Activated CD4-positive, alpha-beta T cell treated with anti-CD3 and anti-CD28 coated beads, Interleukin-2, amount 50 U/mL, for 24 hours (primary cell): ENCODE measurements around the gene PTPRE.

Experiments
- DNase-seq, 2 donors: peaks; one replicate each; pipeline ENCODE4 v3.0.0-alpha.2; 2020; ENCODE audit warnings: low read depth in 1 of 2, low spot score in 1 of 2

Gene PTPRE

GRCh38 chr10:128018691-128019090 lies 111.8 kb downstream of the PTPRE start:
- no peak for DNase-seq

- DNase-seq: no peak
These were observed 115.6 kb downstream of the PTPRE start for GRCh38 chr10:128022261-128023196.

- DNase-seq: no peak
These were observed 117.5 kb downstream of the PTPRE start for GRCh38 chr10:128024426-128024825.

GRCh38 chr10:128025437-128025836 lies 118.5 kb downstream of the PTPRE start:
- no peak for DNase-seq

GRCh38 chr10:128025951-128026350 lies 119.0 kb downstream of the PTPRE start:
- no peak for DNase-seq

- DNase-seq: no peak
These were observed 119.9 kb downstream of the PTPRE start for GRCh38 chr10:128026615-128027300.

- no peak for DNase-seq
These were observed 120.4 kb downstream of the PTPRE start for GRCh38 chr10:128027306-128027705.

GRCh38 chr10:128027822-128028507 lies 121.1 kb downstream of the PTPRE start:
- no peak for DNase-seq

GRCh38 chr10:128028508-128029289 lies 121.8 kb downstream of the PTPRE start:
- DNase-seq: no peak

- DNase-seq: no peak
These were observed 122.4 kb downstream of the PTPRE start for GRCh38 chr10:128029290-128029651.

GRCh38 chr10:128029731-128030369 lies 122.9 kb downstream of the PTPRE start:
- DNase-seq: no peak

- DNase-seq: no peak
These were observed 123.7 kb downstream of the PTPRE start for GRCh38 chr10:128030498-128031072.

GRCh38 chr10:128031216-128031615 lies 124.3 kb downstream of the PTPRE start:
- no peak for DNase-seq

GRCh38 chr10:128032466-128032865 lies 125.6 kb downstream of the PTPRE start:
- no peak for DNase-seq

GRCh38 chr10:128035557-128035973 lies 128.7 kb downstream of the PTPRE start:
- peak; percentile 34 to 45 for DNase-seq

- DNase-seq: no peak
These were observed 129.2 kb downstream of the PTPRE start for GRCh38 chr10:128036011-128036615.

- DNase-seq: no peak
These were observed 130.0 kb downstream of the PTPRE start for GRCh38 chr10:128036746-128037543.

- DNase-seq: no peak
These were observed 133.2 kb downstream of the PTPRE start for GRCh38 chr10:128040096-128040495.

GRCh38 chr10:128040681-128041080 lies 133.8 kb downstream of the PTPRE start:
- no peak for DNase-seq
